Stimulated activated CD4-positive, alpha-beta T cell treated with anti-CD3 and anti-CD28 coated beads, Interleukin-15, amount 100 ng/mL, for 1 hour (primary cell): ENCODE results near the gene USP46.

Source experiments
- DNase-seq, 2 donors: peaks; one replicate each; pipeline ENCODE4 v3.0.0-alpha.2; 2020; ENCODE audit warnings: low read depth in 1 of 2, low spot score in 1 of 2

Gene USP46

GRCh38 chr4:52622564-52622963, 36.5 kb downstream of the USP46 start:
- DNase-seq: no peak

- DNase-seq: no peak
Measured at GRCh38 chr4:52621567-52621966, 37.5 kb downstream of the USP46 start.

GRCh38 chr4:52619591-52619931, 39.5 kb downstream of the USP46 start:
- DNase-seq: no peak

- DNase-seq: no peak
Measured at GRCh38 chr4:52618795-52619590, 40.1 kb downstream of the USP46 start.

GRCh38 chr4:52617336-52618020, 41.6 kb downstream of the USP46 start:
- no peak for DNase-seq

- no peak for DNase-seq
Measured at GRCh38 chr4:52614241-52614640, 44.9 kb downstream of the USP46 start.

GRCh38 chr4:52612341-52612740, 46.8 kb downstream of the USP46 start:
- no peak for DNase-seq

GRCh38 chr4:52611030-52611555, 48.0 kb downstream of the USP46 start:
- DNase-seq: no peak

GRCh38 chr4:52606726-52607125, 52.4 kb downstream of the USP46 start:
- DNase-seq: no peak

- DNase-seq: no peak
Measured at GRCh38 chr4:52606040-52606439, 53.1 kb downstream of the USP46 start.

GRCh38 chr4:52604215-52604614, 54.9 kb downstream of the USP46 start:
- DNase-seq: no peak

- no peak for DNase-seq
Measured at GRCh38 chr4:52600275-52600674, 58.8 kb downstream of the USP46 start.

GRCh38 chr4:52595001-52595400, 64.1 kb downstream of the USP46 start:
- DNase-seq: no peak

GRCh38 chr4:52592287-52592686, 66.8 kb downstream of the USP46 start:
- DNase-seq: no peak

GRCh38 chr4:52588771-52589591, 70.1 kb downstream of the USP46 start:
- DNase-seq: peak in 1 of 2 donors; percentile 7

GRCh38 chr4:52588097-52588496, 71.0 kb downstream of the USP46 start:
- DNase-seq: no peak

GRCh38 chr4:52586069-52586468, 73.0 kb downstream of the USP46 start:
- no peak for DNase-seq

GRCh38 chr4:52585379-52585778, 73.7 kb downstream of the USP46 start:
- DNase-seq: no peak

GRCh38 chr4:52579602-52580272, 79.4 kb downstream of the USP46 start:
- DNase-seq: no peak

- DNase-seq: no peak
Measured at GRCh38 chr4:52578951-52579350, 80.2 kb downstream of the USP46 start.

- no peak for DNase-seq
Measured at GRCh38 chr4:52577624-52577962, 81.5 kb downstream of the USP46 start.
